CD14-positive monocyte (primary cell): ENCODE results near the gene OR2T27. TPM values are rescaled to one million over a fixed set of nuclear protein-coding genes. Genes with fewer than 3 reads are reported as not detected.

Experiments
- DNase-seq, 3 donors: peaks; one replicate each; pipeline ENCODE4 v3.0.0-alpha.2; 2011 to 2022
- H2AFZ ChIP-seq: 2 replicates; pipeline ENCODE4 v1.6.0; 2012; ENCODE audit warnings: mild to moderate bottlenecking, low read depth, low read length, inconsistent platforms; ENCODE audit not compliant: insufficient read depth, poor library complexity, severe bottlenecking
- H3K27ac ChIP-seq, 2 donors: 1 replicate in 1 of 2; 2 replicates in 1 of 2; pipeline ENCODE4 v1.5.1; 2012 to 2013; ENCODE audit warnings: low read length in 2 of 2, control low read depth in 1 of 2, inconsistent platforms in 1 of 2, low read depth in 1 of 2, mild to moderate bottlenecking in 1 of 2
- H3K27me3 ChIP-seq, 2 donors: one replicate each; pipeline versions ENCODE4 v1.6.0 to v1.6.1; 2011 to 2013; ENCODE audit warnings: low read length in 2 of 2; ENCODE audit not compliant: control insufficient read depth in 2 of 2, insufficient read depth in 2 of 2
- H3K36me3 ChIP-seq, 2 donors: replicated peaks in 1 of 2; 1 replicate in 1 of 2; 2 replicates in 1 of 2; pipeline versions ENCODE4 v1.5.1 to v1.6.1; 2012 to 2013; ENCODE audit warnings: low read length in 2 of 2, control low read depth in 1 of 2, inconsistent platforms in 1 of 2, mild to moderate bottlenecking in 1 of 2; ENCODE audit not compliant: insufficient read depth in 2 of 2, control insufficient read depth in 1 of 2
- H3K4me1 ChIP-seq, 2 donors: 1 replicate in 1 of 2; 2 replicates in 1 of 2; pipeline versions ENCODE4 v1.5.1 to v1.6.1; 2012 to 2013; ENCODE audit warnings: low read length in 2 of 2, control low read depth in 1 of 2, inconsistent platforms in 1 of 2, mild to moderate bottlenecking in 1 of 2, moderate library complexity in 1 of 2; ENCODE audit not compliant: insufficient read depth in 2 of 2, control insufficient read depth in 1 of 2
- H3K4me2 ChIP-seq: replicated peaks from 2 replicates; pipeline ENCODE3; 2012; ENCODE audit warnings: low read length, moderate library complexity, mild to moderate bottlenecking; ENCODE audit not compliant: poor library complexity, severe bottlenecking; ENCODE audit errors: extremely low read depth
- H3K4me3 ChIP-seq, 3 experiments: fragments of 200-600 bp in 1 of 3; sonication (generic) in 1 of 3; replicated peaks in 1 of 3; 1 replicate in 2 of 3; 2 replicates in 1 of 3; pipeline ENCODE4 v1.5.1; 2011 to 2013; ENCODE audit warnings: low read length in 3 of 3, mild to moderate bottlenecking in 3 of 3, control low read depth in 2 of 3, low read depth in 2 of 3, inconsistent platforms in 1 of 3, moderate library complexity in 1 of 3
- H3K79me2 ChIP-seq: 2 replicates; pipeline ENCODE4 v1.6.0; 2012; ENCODE audit warnings: mild to moderate bottlenecking, control low read depth, inconsistent platforms, low read length, moderate library complexity; ENCODE audit not compliant: insufficient read depth
- H3K9ac ChIP-seq: 2 replicates; pipeline ENCODE4 v1.6.0; 2017; ENCODE audit warnings: low read length, mild to moderate bottlenecking; ENCODE audit not compliant: insufficient read depth, poor library complexity, severe bottlenecking
- H3K9me3 ChIP-seq, 2 donors: replicated peaks in 1 of 2; 1 replicate in 1 of 2; 2 replicates in 1 of 2; pipeline versions ENCODE4 v1.5.1 to v1.6.1; 2012 to 2013; ENCODE audit warnings: low read length in 2 of 2, control low read depth in 1 of 2; ENCODE audit not compliant: control insufficient read depth in 1 of 2, insufficient read depth in 1 of 2
- H4K20me1 ChIP-seq: 2 replicates; pipeline ENCODE4 v1.6.0; 2012; ENCODE audit warnings: mild to moderate bottlenecking, low read length, control low read depth, moderate library complexity; ENCODE audit not compliant: insufficient read depth
- H3K27ac Mint-ChIP-seq, 7 donors: one replicate each; pipeline ENCODE4 v1.8.0; 2020; ENCODE audit warnings: mild to moderate bottlenecking in 7 of 7, mixed read lengths in 7 of 7, moderate library complexity in 6 of 7, inconsistent platforms in 2 of 7
- H3K27me3 Mint-ChIP-seq, 3 donors: one replicate each; pipeline ENCODE4 v1.8.0; 2021 to 2022; ENCODE audit warnings: low read depth in 3 of 3, mild to moderate bottlenecking in 3 of 3, mixed read lengths in 3 of 3, moderate library complexity in 3 of 3, inconsistent platforms in 1 of 3
- H3K36me3 Mint-ChIP-seq, 2 donors: one replicate each; pipeline ENCODE4 v1.8.0; 2020; ENCODE audit warnings: mixed read lengths in 2 of 2, inconsistent platforms in 1 of 2, mild to moderate bottlenecking in 1 of 2
- H3K4me1 Mint-ChIP-seq: one replicate; pipeline ENCODE4 v1.8.0; 2020; ENCODE audit warnings: mild to moderate bottlenecking, mixed read lengths
- H3K4me3 Mint-ChIP-seq, 2 donors: one replicate each; pipeline ENCODE4 v1.8.0; 2020; ENCODE audit warnings: mild to moderate bottlenecking in 2 of 2, mixed read lengths in 2 of 2, moderate library complexity in 1 of 2
- H3K9me3 Mint-ChIP-seq, 7 donors: one replicate each; pipeline ENCODE4 v1.8.0; 2020 to 2022; ENCODE audit warnings: mixed read lengths in 7 of 7, mild to moderate bottlenecking in 6 of 7, moderate library complexity in 6 of 7, inconsistent platforms in 2 of 7
- WGBS: methylation state at CpG from one replicate; pipeline ENCODE4 v1.1.5; 2013; ENCODE audit warnings: missing lambda C conversion rate; ENCODE audit not compliant: insufficient coverage; 5-methylcytosine and 5-hydroxymethylcytosine counted together
- intact Hi-C, 2 donors: fragments of 100-400 bp; cut with micrococcal nuclease; formaldehyde crosslinking; loops; one replicate each; pipeline versions ENCODE4 v1.15.0 to v1.15.1; 2023
- polyA plus RNA-seq, 3 donors: library from polyadenylated mRNA; depleted of rRNA in 1 of 3; unstranded in 2 of 3; stranded (reverse) in 1 of 3; fragments of 300-500 nt in 2 of 3; fragments of >200 nt in 1 of 3; fragmentation: Illumina TruSeq in 2 of 3; gene quantifications; 1 replicate in 2 of 3; 2 replicates in 1 of 3; pipeline ENCODE4 v1.2.3, GENCODE V29; 2012 to 2021
- TF ChIP-seq, protein P1 (sequence below): fragments of 200-600 bp; IDR thresholded peaks from one replicate; pipeline ENCODE4 v1.8.0; 2022; ENCODE audit warnings: antibody characterized with exemption, mild to moderate bottlenecking

The OR2T27 gene
- polyA plus RNA-seq, 3 donors = not detected

DNA sequence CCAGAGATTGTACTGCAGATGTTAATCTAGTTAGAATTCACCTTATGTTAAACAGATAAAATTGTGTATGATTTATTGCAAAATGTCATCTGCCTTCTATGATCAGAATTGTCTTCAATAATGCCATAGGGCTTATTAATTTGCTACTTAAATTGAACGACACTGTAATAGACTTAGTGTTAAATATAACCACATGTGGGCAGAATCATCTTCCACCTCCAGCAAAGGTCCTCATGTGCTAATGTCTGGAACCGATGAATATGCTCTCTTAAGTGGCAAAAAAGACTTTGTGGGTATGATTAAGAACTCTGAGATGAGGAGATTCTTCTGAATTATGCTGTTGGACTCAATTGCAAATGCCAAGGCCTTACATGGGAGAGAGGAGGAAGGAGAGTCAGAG, 24.8 kb downstream of the OR2T27 start:
- no peak overlapping the region for H3K27ac ChIP-seq
- intact Hi-C loops = no loop called here
- Mint-ChIP-seq H3K36me3 (no peaks in the 10 kb centered on the region), H3K9me3 (no peaks in the 10 kb centered on the region), H3K27me3 (no peaks in the 10 kb centered on the region), H3K27ac (no peak overlapping the region), H3K4me3 (no peak overlapping the region), H3K4me1 (peaks cover 4% of the 10 kb centered on the region)
- no peaks in the 10 kb centered on the region for H3K79me2 ChIP-seq
- H3K4me3 ChIP-seq = no peak overlapping the region
- no peaks in the 10 kb centered on the region for H3K27me3 ChIP-seq
- no peaks in the 10 kb centered on the region for H4K20me1 ChIP-seq
- H3K9me3 ChIP-seq = no peaks in the 10 kb centered on the region
- TF ChIP-seq, protein P1, sequence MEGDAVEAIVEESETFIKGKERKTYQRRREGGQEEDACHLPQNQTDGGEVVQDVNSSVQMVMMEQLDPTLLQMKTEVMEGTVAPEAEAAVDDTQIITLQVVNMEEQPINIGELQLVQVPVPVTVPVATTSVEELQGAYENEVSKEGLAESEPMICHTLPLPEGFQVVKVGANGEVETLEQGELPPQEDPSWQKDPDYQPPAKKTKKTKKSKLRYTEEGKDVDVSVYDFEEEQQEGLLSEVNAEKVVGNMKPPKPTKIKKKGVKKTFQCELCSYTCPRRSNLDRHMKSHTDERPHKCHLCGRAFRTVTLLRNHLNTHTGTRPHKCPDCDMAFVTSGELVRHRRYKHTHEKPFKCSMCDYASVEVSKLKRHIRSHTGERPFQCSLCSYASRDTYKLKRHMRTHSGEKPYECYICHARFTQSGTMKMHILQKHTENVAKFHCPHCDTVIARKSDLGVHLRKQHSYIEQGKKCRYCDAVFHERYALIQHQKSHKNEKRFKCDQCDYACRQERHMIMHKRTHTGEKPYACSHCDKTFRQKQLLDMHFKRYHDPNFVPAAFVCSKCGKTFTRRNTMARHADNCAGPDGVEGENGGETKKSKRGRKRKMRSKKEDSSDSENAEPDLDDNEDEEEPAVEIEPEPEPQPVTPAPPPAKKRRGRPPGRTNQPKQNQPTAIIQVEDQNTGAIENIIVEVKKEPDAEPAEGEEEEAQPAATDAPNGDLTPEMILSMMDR = no peak
- no peak overlapping the region for H3K4me2 ChIP-seq
- DNase-seq = no peak
- no CpG with 5 or more reads among the region's 2 CpGs for WGBS
- H3K4me1 ChIP-seq = peaks cover 0 to 9% of the 10 kb centered on the region in 2 donors
- no peak overlapping the region for H2AFZ ChIP-seq
- H3K36me3 ChIP-seq = no peaks in the 10 kb centered on the region
- no peak overlapping the region for H3K9ac ChIP-seq

DNA sequence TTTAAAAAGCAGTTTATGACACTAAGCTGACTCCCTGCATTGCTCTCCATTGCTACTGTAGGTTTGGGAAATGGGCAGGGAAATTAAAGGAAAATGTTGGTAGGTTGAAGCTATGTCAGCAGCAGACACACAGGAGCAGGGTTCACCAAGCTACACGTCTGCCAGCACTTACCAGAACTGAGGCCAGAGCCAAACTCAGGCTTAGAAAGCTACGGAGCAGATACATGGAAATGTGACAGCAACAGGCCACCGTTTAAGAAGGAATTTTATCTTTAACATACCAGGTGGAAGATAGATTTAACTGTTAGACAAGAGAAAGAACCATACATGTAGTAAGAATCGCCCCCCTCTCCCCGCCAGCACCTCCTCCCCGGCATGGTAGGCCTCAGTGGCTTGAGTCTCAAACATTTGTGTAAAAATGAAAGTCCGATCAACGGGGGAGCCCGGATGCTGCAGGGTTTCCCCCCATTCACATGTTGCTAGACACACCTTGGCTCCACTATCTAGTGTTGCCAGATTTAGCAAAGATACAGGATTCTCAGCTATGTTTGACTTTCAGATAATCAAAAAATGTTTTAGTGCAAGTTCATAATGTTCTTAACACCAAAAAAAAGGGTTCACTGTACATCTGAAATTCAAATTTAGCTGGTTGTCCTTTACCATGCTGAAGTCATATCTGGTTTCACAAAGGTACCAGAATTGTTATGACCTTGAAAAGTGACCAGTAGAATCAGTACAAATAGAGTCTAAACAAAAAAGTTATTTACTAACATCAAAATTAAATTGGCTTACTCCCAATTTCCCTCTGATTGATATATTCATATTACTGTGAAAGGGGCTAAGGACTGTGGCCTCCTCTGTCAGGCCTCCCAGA, 27.1 kb downstream of the OR2T27 start:
- no peak overlapping the region for H3K9ac ChIP-seq
- TF ChIP-seq, protein P1 = no peak
- H3K79me2 ChIP-seq = no peaks in the 10 kb centered on the region
- no peaks in the 10 kb centered on the region for H3K9me3 Mint-ChIP-seq
- H3K36me3 Mint-ChIP-seq = no peaks in the 10 kb centered on the region
- H3K4me2 ChIP-seq = no peak overlapping the region
- no peak overlapping the region for H2AFZ ChIP-seq
- DNase-seq = no peak
- H3K27ac ChIP-seq = no peak overlapping the region
- H3K27me3 ChIP-seq = no peaks in the 10 kb centered on the region
- H3K4me3 ChIP-seq = no peak overlapping the region
- H3K4me1 Mint-ChIP-seq = peaks cover 4% of the 10 kb centered on the region
- peaks cover 0 to 9% of the 10 kb centered on the region in 2 donors for H3K4me1 ChIP-seq
- intact Hi-C loops = no loop called here
- H3K36me3 ChIP-seq = no peaks in the 10 kb centered on the region
- H3K9me3 ChIP-seq = no peaks in the 10 kb centered on the region
- H3K4me3 Mint-ChIP-seq = no peak overlapping the region
- H3K27me3 Mint-ChIP-seq = no peaks in the 10 kb centered on the region
- 86% methylated on average over 1 of the region's 9 CpGs for WGBS
- H4K20me1 ChIP-seq = no peaks in the 10 kb centered on the region
- H3K27ac Mint-ChIP-seq = no peak overlapping the region
